ENCODE data around the gene TXNL4A. TPM values are rescaled to one million over a fixed set of nuclear protein-coding genes. Genes with fewer than 3 reads are reported as not detected.

The TXNL4A gene
- total and polyA plus RNA-seq, 4 donors = 18.0 to 86.2 (median 32.8) TPM

GRCh38 chr18:79951545-79952455 is 36.6 kb downstream of the TXNL4A start, which contains the start of gene SLC66A2:
TSS of gene SLC66A2 (minus strand) at chr18:79951653. CDS start at chr18:79950926, 727 bp downstream.
- TF ChIP-seq RXRA (IDR thresholded peaks at IDR 0.05) (no peak), EGR1 (IDR thresholded peaks at IDR 0.05; ENCODE audit: low read depth in 2 of 2) (no peak), FOXA2 (IDR thresholded peaks at IDR 0.05) (no peak), CTCF (IDR thresholded peaks at IDR 0.05; ENCODE audit: low read depth, low read length, missing input control) (no peak), HNF4A (conservative IDR thresholded peaks at IDR 0.05) (no peak), TAF1 (conservative IDR thresholded peaks at IDR 0.05) (no peak), FOXA1 (IDR thresholded peaks at IDR 0.05) (no peak), YY1 (IDR thresholded peaks at IDR 0.05) (no peak), RAD21 (IDR thresholded peaks at IDR 0.05) (no peak), SP1 (IDR thresholded peaks at IDR 0.05) (no peak), JUND (IDR thresholded peaks at IDR 0.05) (no peak), NR2F2 (IDR thresholded peaks at IDR 0.05) (no peak), HNF4G (IDR thresholded peaks at IDR 0.05) (no peak)
- TF ChIP-seq, protein P1, sequence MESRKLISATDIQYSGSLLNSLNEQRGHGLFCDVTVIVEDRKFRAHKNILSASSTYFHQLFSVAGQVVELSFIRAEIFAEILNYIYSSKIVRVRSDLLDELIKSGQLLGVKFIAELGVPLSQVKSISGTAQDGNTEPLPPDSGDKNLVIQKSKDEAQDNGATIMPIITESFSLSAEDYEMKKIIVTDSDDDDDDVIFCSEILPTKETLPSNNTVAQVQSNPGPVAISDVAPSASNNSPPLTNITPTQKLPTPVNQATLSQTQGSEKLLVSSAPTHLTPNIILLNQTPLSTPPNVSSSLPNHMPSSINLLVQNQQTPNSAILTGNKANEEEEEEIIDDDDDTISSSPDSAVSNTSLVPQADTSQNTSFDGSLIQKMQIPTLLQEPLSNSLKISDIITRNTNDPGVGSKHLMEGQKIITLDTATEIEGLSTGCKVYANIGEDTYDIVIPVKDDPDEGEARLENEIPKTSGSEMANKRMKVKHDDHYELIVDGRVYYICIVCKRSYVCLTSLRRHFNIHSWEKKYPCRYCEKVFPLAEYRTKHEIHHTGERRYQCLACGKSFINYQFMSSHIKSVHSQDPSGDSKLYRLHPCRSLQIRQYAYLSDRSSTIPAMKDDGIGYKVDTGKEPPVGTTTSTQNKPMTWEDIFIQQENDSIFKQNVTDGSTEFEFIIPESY (IDR thresholded peaks at IDR 0.05) = no peak
- TF ChIP-seq, protein P2, sequence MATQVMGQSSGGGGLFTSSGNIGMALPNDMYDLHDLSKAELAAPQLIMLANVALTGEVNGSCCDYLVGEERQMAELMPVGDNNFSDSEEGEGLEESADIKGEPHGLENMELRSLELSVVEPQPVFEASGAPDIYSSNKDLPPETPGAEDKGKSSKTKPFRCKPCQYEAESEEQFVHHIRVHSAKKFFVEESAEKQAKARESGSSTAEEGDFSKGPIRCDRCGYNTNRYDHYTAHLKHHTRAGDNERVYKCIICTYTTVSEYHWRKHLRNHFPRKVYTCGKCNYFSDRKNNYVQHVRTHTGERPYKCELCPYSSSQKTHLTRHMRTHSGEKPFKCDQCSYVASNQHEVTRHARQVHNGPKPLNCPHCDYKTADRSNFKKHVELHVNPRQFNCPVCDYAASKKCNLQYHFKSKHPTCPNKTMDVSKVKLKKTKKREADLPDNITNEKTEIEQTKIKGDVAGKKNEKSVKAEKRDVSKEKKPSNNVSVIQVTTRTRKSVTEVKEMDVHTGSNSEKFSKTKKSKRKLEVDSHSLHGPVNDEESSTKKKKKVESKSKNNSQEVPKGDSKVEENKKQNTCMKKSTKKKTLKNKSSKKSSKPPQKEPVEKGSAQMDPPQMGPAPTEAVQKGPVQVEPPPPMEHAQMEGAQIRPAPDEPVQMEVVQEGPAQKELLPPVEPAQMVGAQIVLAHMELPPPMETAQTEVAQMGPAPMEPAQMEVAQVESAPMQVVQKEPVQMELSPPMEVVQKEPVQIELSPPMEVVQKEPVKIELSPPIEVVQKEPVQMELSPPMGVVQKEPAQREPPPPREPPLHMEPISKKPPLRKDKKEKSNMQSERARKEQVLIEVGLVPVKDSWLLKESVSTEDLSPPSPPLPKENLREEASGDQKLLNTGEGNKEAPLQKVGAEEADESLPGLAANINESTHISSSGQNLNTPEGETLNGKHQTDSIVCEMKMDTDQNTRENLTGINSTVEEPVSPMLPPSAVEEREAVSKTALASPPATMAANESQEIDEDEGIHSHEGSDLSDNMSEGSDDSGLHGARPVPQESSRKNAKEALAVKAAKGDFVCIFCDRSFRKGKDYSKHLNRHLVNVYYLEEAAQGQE (IDR thresholded peaks at IDR 0.05) = no peak
- TF ChIP-seq, protein P3, sequence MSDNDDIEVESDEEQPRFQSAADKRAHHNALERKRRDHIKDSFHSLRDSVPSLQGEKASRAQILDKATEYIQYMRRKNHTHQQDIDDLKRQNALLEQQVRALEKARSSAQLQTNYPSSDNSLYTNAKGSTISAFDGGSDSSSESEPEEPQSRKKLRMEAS (IDR thresholded peaks at IDR 0.05) = no peak
- TF ChIP-seq, protein P4, sequence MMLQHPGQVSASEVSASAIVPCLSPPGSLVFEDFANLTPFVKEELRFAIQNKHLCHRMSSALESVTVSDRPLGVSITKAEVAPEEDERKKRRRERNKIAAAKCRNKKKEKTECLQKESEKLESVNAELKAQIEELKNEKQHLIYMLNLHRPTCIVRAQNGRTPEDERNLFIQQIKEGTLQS (IDR thresholded peaks at IDR 0.05) = no peak
- Histone ChIP-seq H3K9me3 (ENCODE audit: control insufficient read depth in 4 of 4, low read length in 3 of 4) (no peaks in the 10 kb centered on the region), H3K36me3 (ENCODE audit: control insufficient read depth in 4 of 4, insufficient read depth in 3 of 4, low read depth in 1 of 4, low read length in 3 of 4) (peaks cover 0 to 3% (median 0%) of the 10 kb centered on the region in 4 donors), H3K9ac (ENCODE audit: low read depth in 1 of 2, low read length in 2 of 2) (peak within 1 kb of the TSS; percentile 88 to 95), H3K27ac (ENCODE audit: low read depth in 1 of 2, low read length in 2 of 2) (peak within 1 kb of the TSS; percentile 91), H3K4me3 (ENCODE audit: low read depth in 1 of 3, low read length in 3 of 3) (peak within 1 kb of the TSS; percentile 90 to 96 (median 92)), H3K27me3 (ENCODE audit: control insufficient read depth in 4 of 4, insufficient read depth in 4 of 4, low read length in 3 of 4) (no peaks in the 10 kb centered on the region), H3K4me1 (ENCODE audit: control insufficient read depth in 4 of 4, insufficient read depth in 4 of 4, low read length in 3 of 4) (peaks cover 11 to 41% (median 33%) of the 10 kb centered on the region in 4 donors)
- DNase-seq (ENCODE audit: low spot score) = peak; percentile 98
- under 1% methylated on average over 126 of the region's 126 CpGs for WGBS

All from liver (tissue), 9 donors.